Trophoblast cell (in vitro differentiated cells and primary cell): ENCODE results near the gene STK17A.
"Not testable (repeated sequence)": the region's sequence is repeated elsewhere in the genome, so short reads cannot be mapped to it uniquely, and the experiment has no call there.

Experiments used
- DNase-seq, 2 donors: peaks; one replicate each; pipeline ENCODE4 v3.0.0-alpha.2; 2016
- H2AFZ ChIP-seq: 2 replicates; pipeline ENCODE4 v1.6.1; 2013; ENCODE audit warnings: low read length, moderate library complexity, mild to moderate bottlenecking; ENCODE audit not compliant: insufficient read depth, poor library complexity
- H2AK5ac ChIP-seq: 2 replicates; pipeline ENCODE4 v1.6.1; 2013; ENCODE audit warnings: mild to moderate bottlenecking, low read length
- H2BK120ac ChIP-seq: 2 replicates; pipeline ENCODE4 v1.6.1; 2013; ENCODE audit warnings: low read length, mild to moderate bottlenecking, moderate library complexity; ENCODE audit not compliant: insufficient read depth, poor library complexity
- H2BK12ac ChIP-seq: 2 replicates; pipeline ENCODE4 v1.6.1; 2013; ENCODE audit warnings: mild to moderate bottlenecking, low read length, moderate library complexity
- H2BK5ac ChIP-seq: 2 replicates; pipeline ENCODE4 v1.6.1; 2013; ENCODE audit warnings: low read length, low read depth, moderate library complexity, mild to moderate bottlenecking; ENCODE audit not compliant: poor library complexity
- H3K14ac ChIP-seq: 2 replicates; pipeline ENCODE4 v1.6.1; 2013; ENCODE audit warnings: mild to moderate bottlenecking, low read length
- H3K18ac ChIP-seq: 2 replicates; pipeline ENCODE4 v1.6.1; 2013; ENCODE audit warnings: mild to moderate bottlenecking, low read length
- H3K23ac ChIP-seq: 2 replicates; pipeline ENCODE4 v1.6.1; 2013; ENCODE audit warnings: low read length
- H3K27ac ChIP-seq: 2 replicates; pipeline ENCODE4 v1.5.1; 2013; ENCODE audit warnings: low read depth, mild to moderate bottlenecking, inconsistent platforms, low read length, moderate library complexity
- H3K27me3 ChIP-seq: 2 replicates; pipeline ENCODE4 v1.6.1; 2013; ENCODE audit warnings: inconsistent platforms, mild to moderate bottlenecking, low read length, moderate library complexity; ENCODE audit not compliant: insufficient read depth
- H3K36me3 ChIP-seq, 2 experiments: 1 replicate in 1 of 2; 2 replicates in 1 of 2; pipeline ENCODE4 v1.6.1; 2013; ENCODE audit warnings: low read length in 2 of 2, mild to moderate bottlenecking in 2 of 2, moderate library complexity in 1 of 2; ENCODE audit not compliant: insufficient read depth in 2 of 2, control insufficient read depth in 1 of 2
- H3K4ac ChIP-seq: 2 replicates; pipeline ENCODE4 v1.6.1; 2013; ENCODE audit warnings: low read depth, mild to moderate bottlenecking, low read length, moderate library complexity
- H3K4me1 ChIP-seq, 2 experiments: 1 replicate in 1 of 2; 2 replicates in 1 of 2; pipeline ENCODE4 v1.6.1; 2013; ENCODE audit warnings: low read length in 2 of 2, mild to moderate bottlenecking in 2 of 2, moderate library complexity in 1 of 2; ENCODE audit not compliant: insufficient read depth in 2 of 2, control insufficient read depth in 1 of 2
- H3K4me2 ChIP-seq: 2 replicates; pipeline ENCODE4 v1.6.1; 2013; ENCODE audit warnings: inconsistent platforms, mild to moderate bottlenecking, low read length, moderate library complexity
- H3K4me3 ChIP-seq: 2 replicates; pipeline ENCODE4 v1.5.1; 2013; ENCODE audit warnings: mild to moderate bottlenecking, low read depth, low read length, inconsistent platforms
- H3K79me1 ChIP-seq: one replicate; pipeline ENCODE4 v1.6.1; 2013; ENCODE audit warnings: low read length
- H3K79me2 ChIP-seq: 2 replicates; pipeline ENCODE4 v1.6.1; 2013; ENCODE audit warnings: low read length, mild to moderate bottlenecking; ENCODE audit not compliant: control insufficient read depth, insufficient read depth, poor library complexity
- H3K9ac ChIP-seq: 2 replicates; pipeline ENCODE4 v1.6.1; 2013; ENCODE audit warnings: mild to moderate bottlenecking, low read length
- H3K9me3 ChIP-seq: 2 replicates; pipeline ENCODE4 v1.6.1; 2013; ENCODE audit warnings: low read depth, mild to moderate bottlenecking, control low read depth, inconsistent platforms, low read length; ENCODE audit not compliant: insufficient read depth
- H4K12ac ChIP-seq: 2 replicates; pipeline ENCODE4 v1.6.1; 2013; ENCODE audit warnings: low read depth, mild to moderate bottlenecking, low read length, moderate library complexity
- H4K8ac ChIP-seq: 2 replicates; pipeline ENCODE4 v1.6.1; 2013; ENCODE audit warnings: low read depth, mild to moderate bottlenecking, low read length, moderate library complexity
- H4K91ac ChIP-seq: one replicate; pipeline ENCODE4 v1.6.1; 2013; ENCODE audit warnings: low read depth, mild to moderate bottlenecking, low read length, moderate library complexity
- WGBS: extraction: QIAGEN DNeasy Blood & Tissue Kit; methylation state at CpG from one replicate; pipeline ENCODE4 v1.1.7; 2013; ENCODE audit warnings: missing lambda C conversion rate; ENCODE audit not compliant: insufficient read length, insufficient coverage; ENCODE audit errors: extremely low coverage; 5-methylcytosine and 5-hydroxymethylcytosine counted together

STK17A gene

GRCh38 chr7:43584195-43584586 lies 1.3 kb downstream of the STK17A start:
- no peaks in the 10 kb centered on the region for H3K27me3 ChIP-seq
- no peak overlapping the region for H4K8ac ChIP-seq
- WGBS = no CpG with 5 or more reads among the region's 8 CpGs
- no peak overlapping the region for H3K27ac ChIP-seq
- no peak overlapping the region for H2AFZ ChIP-seq
- H2BK120ac ChIP-seq = no peak overlapping the region
- H4K12ac ChIP-seq = no peak overlapping the region
- H3K9me3 ChIP-seq = no peaks in the 10 kb centered on the region
- H2BK12ac ChIP-seq = no peak overlapping the region
- H2AK5ac ChIP-seq = no peak overlapping the region
- H3K18ac ChIP-seq = peak overlapping the region; percentile 3
- H4K91ac ChIP-seq = no peak overlapping the region
- peak; percentile 93 to 97 for DNase-seq
- H3K36me3 ChIP-seq = no peaks in the 10 kb centered on the region
- peaks cover 4% of the 10 kb centered on the region for H3K79me2 ChIP-seq
- peak overlapping the region; percentile 4 for H3K4me3 ChIP-seq
- no peak overlapping the region for H3K14ac ChIP-seq
- H3K9ac ChIP-seq = no peak overlapping the region
- H2BK5ac ChIP-seq = no peak overlapping the region
- H3K4ac ChIP-seq = no peak overlapping the region
- peaks cover 7% of the 10 kb centered on the region for H3K79me1 ChIP-seq
- H3K23ac ChIP-seq = no peak overlapping the region
- peak overlapping the region; percentile 88 for H3K4me2 ChIP-seq
- H3K4me1 ChIP-seq = peaks cover 0 to 4% of the 10 kb centered on the region in 2 experiments

GRCh38 chr7:43584733-43585132 lies 1.8 kb downstream of the STK17A start:
- H4K12ac ChIP-seq, H2AK5ac ChIP-seq, H3K79me1 ChIP-seq, H3K23ac ChIP-seq, H3K27me3 ChIP-seq, H2BK120ac ChIP-seq, H4K91ac ChIP-seq, H2BK12ac ChIP-seq, H3K4ac ChIP-seq, H3K4me3 ChIP-seq, H3K27ac ChIP-seq, H3K4me2 ChIP-seq, H2BK5ac ChIP-seq, H2AFZ ChIP-seq, H3K9me3 ChIP-seq, H3K14ac ChIP-seq, H4K8ac ChIP-seq, H3K36me3 ChIP-seq, H3K18ac ChIP-seq, H3K79me2 ChIP-seq, DNase-seq, H3K4me1 ChIP-seq, H3K9ac ChIP-seq: not testable (repeated sequence)
- no CpG with 5 or more reads among the region's 11 CpGs for WGBS

- peak; percentile 23 to 82 for DNase-seq
- H3K4me2 ChIP-seq = no peak overlapping the region
- H3K27me3 ChIP-seq = no peaks in the 10 kb centered on the region
- no peaks in the 10 kb centered on the region for H3K9me3 ChIP-seq
- no peak overlapping the region for H4K12ac ChIP-seq
- H2AK5ac ChIP-seq = no peak overlapping the region
- H4K8ac ChIP-seq = no peak overlapping the region
- peaks cover 0 to 4% of the 10 kb centered on the region in 2 experiments for H3K4me1 ChIP-seq
- peaks cover 7% of the 10 kb centered on the region for H3K79me1 ChIP-seq
- H2AFZ ChIP-seq = no peak overlapping the region
- no peak overlapping the region for H3K23ac ChIP-seq
- peaks cover 4% of the 10 kb centered on the region for H3K79me2 ChIP-seq
- H3K9ac ChIP-seq = no peak overlapping the region
- H2BK12ac ChIP-seq = no peak overlapping the region
- no CpG with 5 or more reads among the region's 2 CpGs for WGBS
- no peak overlapping the region for H3K14ac ChIP-seq
- no peak overlapping the region for H4K91ac ChIP-seq
- no peak overlapping the region for H3K4me3 ChIP-seq
- peak overlapping the region; percentile 46 for H3K4ac ChIP-seq
- no peak overlapping the region for H2BK120ac ChIP-seq
- no peak overlapping the region for H3K18ac ChIP-seq
- H3K27ac ChIP-seq = no peak overlapping the region
- H3K36me3 ChIP-seq = no peaks in the 10 kb centered on the region
- no peak overlapping the region for H2BK5ac ChIP-seq
Observed at GRCh38 chr7:43585562-43585961, 2.7 kb downstream of the STK17A start.

GRCh38 chr7:43586251-43586900 lies 3.5 kb downstream of the STK17A start:
- DNase-seq = peak; percentile 62 to 94
- no peak overlapping the region for H3K4me2 ChIP-seq
- H2AFZ ChIP-seq = no peak overlapping the region
- H2BK5ac ChIP-seq = no peak overlapping the region
- no peaks in the 10 kb centered on the region for H3K27me3 ChIP-seq
- H3K4me3 ChIP-seq = no peak overlapping the region
- H3K14ac ChIP-seq = no peak overlapping the region
- H4K8ac ChIP-seq = no peak overlapping the region
- no peak overlapping the region for H3K4ac ChIP-seq
- H3K9me3 ChIP-seq = no peaks in the 10 kb centered on the region
- no peak overlapping the region for H3K18ac ChIP-seq
- H2BK120ac ChIP-seq = no peak overlapping the region
- no peak overlapping the region for H2AK5ac ChIP-seq
- H2BK12ac ChIP-seq = no peak overlapping the region
- no peak overlapping the region for H3K23ac ChIP-seq
- H3K9ac ChIP-seq = no peak overlapping the region
- H3K79me1 ChIP-seq = peaks cover 7% of the 10 kb centered on the region
- H3K27ac ChIP-seq = no peak overlapping the region
- H4K91ac ChIP-seq = no peak overlapping the region
- H4K12ac ChIP-seq = no peak overlapping the region
- peaks cover 0 to 4% of the 10 kb centered on the region in 2 experiments for H3K4me1 ChIP-seq
- no CpG with 5 or more reads among the region's 4 CpGs for WGBS
- H3K36me3 ChIP-seq = no peaks in the 10 kb centered on the region
- H3K79me2 ChIP-seq = peaks cover 4% of the 10 kb centered on the region
